ENCODE measurements around the gene ARHGAP8. TPM values are rescaled to one million over a fixed set of nuclear protein-coding genes. Genes with fewer than 3 reads are reported as not detected.

ARHGAP8 gene
- total and polyA plus RNA-seq, 8 donors, result 7.8 to 63.6 (median 11.3) TPM

DNA sequence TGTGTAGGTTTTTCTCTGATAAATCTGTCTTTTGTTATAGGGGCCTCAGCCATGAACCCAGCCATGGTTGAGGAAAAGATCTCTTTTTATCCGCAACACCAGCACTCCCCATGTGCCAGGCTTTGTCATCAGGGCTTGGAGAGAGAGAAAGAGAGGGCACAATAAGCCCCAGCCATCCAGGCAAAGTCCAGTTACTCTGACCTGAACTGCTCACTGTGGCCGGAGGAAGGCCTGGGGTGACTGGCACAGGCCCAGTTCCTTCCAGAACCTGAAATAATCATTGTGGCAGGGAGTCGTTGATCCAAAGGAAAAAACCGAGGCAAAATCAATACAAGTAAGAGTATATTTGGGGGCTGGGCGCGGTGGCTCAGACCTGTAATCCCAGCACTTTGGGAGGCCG, 3.9 kb upstream of the ARHGAP8 start:
- H3K9me3 ChIP-seq, result no peaks in the 10 kb centered on the region
- H3K27ac ChIP-seq, result no peak overlapping the region
- H3K4me1 ChIP-seq, result peaks cover 15 to 43% (median 25%) of the 10 kb centered on the region in 4 donors
- no peaks in the 10 kb centered on the region for H3K36me3 ChIP-seq
- TF ChIP-seq POLR2A (IDR thresholded peaks at IDR 0.05) (no peak), POLR2AphosphoS5 (IDR thresholded peaks at IDR 0.05) (no peak), EP300 (IDR thresholded peaks at IDR 0.05) (no peak)
- TF ChIP-seq, protein P1, sequence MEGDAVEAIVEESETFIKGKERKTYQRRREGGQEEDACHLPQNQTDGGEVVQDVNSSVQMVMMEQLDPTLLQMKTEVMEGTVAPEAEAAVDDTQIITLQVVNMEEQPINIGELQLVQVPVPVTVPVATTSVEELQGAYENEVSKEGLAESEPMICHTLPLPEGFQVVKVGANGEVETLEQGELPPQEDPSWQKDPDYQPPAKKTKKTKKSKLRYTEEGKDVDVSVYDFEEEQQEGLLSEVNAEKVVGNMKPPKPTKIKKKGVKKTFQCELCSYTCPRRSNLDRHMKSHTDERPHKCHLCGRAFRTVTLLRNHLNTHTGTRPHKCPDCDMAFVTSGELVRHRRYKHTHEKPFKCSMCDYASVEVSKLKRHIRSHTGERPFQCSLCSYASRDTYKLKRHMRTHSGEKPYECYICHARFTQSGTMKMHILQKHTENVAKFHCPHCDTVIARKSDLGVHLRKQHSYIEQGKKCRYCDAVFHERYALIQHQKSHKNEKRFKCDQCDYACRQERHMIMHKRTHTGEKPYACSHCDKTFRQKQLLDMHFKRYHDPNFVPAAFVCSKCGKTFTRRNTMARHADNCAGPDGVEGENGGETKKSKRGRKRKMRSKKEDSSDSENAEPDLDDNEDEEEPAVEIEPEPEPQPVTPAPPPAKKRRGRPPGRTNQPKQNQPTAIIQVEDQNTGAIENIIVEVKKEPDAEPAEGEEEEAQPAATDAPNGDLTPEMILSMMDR (IDR thresholded peaks at IDR 0.05), result no peak
- no peak for DNase-seq
- intact Hi-C loops (cut with DNase I; ENCODE audit: low total_unique reads), result no loop called here
- peaks cover 8 to 56% (median 29%) of the 10 kb centered on the region in 3 donors for H3K27me3 ChIP-seq
- H3K4me3 ChIP-seq, result no peak overlapping the region
- 69 to 88% (median 75%) methylated on average over 7 of the region's 7 CpGs for WGBS, 5 donors

DNA sequence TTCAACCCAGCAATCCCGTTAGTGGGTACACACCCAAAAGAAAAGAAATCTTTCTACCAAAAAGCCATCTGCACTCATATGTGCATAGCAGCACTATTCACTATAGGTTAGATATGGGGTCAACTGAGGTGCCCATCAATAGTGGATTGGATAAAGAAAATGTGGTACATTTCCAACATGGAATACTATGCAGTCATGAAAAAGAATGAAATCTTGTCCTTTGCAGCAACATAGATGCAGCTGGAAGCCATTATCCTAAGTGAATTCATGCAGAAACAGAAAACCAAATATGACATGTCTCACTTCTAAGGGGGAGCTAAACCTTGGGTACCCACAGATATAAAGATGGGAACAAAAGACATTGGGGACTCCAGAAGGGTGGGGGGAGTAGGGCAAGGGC, 1.9 kb upstream of the ARHGAP8 start:
- no peak for TF ChIP-seq POLR2A (IDR thresholded peaks at IDR 0.05)
- TF ChIP-seq EP300 (IDR thresholded peaks at IDR 0.05), result no peak
- intact Hi-C loops (cut with DNase I; ENCODE audit: low total_unique reads), result no loop called here
- 67 to 74% (median 69%) methylated on average over 1 of the region's 1 CpG for WGBS, 5 donors
- no peak for DNase-seq
- H3K27me3 ChIP-seq, result peaks cover 8 to 65% (median 41%) of the 10 kb centered on the region in 3 donors
- no peaks in the 10 kb centered on the region for H3K9me3 ChIP-seq
- no peak overlapping the region for H3K4me3 ChIP-seq
- no peak overlapping the region for H3K27ac ChIP-seq
- H3K4me1 ChIP-seq, result peaks cover 28 to 60% (median 42%) of the 10 kb centered on the region in 4 donors
- no peaks in the 10 kb centered on the region for H3K36me3 ChIP-seq

DNA sequence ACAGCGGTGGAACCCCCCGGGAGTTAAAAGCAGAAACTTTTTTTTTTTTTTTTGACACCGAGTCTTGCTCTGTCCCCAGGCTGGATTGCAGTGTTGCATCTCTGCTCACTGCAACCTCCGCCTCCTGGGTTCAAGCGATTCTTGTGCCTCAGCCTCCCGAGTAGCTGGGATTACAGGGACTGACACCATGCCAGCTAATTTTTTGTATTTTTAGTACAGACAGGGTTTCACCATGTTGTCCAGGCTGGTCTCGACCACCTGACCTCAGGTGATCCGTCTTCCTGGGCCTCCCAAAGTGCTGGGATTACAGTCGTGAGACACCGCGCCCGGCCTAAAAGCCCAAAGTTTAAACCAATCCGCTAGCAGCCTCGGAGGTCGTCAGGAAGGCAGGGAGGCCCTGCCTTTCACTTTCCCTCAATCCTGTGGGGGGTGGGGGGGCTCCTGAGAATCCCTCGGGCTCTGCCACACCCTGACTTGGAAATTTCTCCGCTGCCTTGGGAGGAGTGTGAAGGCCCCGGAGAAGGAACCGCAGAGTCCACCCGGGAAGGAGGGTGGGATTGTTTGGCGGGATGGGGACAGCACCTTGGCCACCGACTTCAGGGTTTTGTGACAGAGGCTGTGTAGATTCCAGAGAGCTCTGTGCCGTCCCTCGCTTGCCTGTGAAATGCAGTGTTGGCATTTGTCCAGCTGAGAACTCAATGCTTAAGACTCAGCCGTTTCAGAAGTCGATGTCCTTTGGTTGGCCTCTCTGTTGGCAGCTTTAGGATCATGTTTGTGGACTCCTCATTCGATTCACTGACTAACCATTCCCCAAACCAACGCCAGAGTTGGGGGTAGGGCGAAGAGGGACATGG, 1.0 kb downstream of the ARHGAP8 start:
- intact Hi-C loops (cut with DNase I; ENCODE audit: low total_unique reads), result no loop called here
- TF ChIP-seq, protein P1 (IDR thresholded peaks at IDR 0.05), result no peak
- TF ChIP-seq POLR2A (IDR thresholded peaks at IDR 0.05) (no peak), EP300 (IDR thresholded peaks at IDR 0.05) (no peak), POLR2AphosphoS5 (IDR thresholded peaks at IDR 0.05) (no peak)
- Histone ChIP-seq H3K27ac (peak overlapping the region; percentile 29 to 78 (median 77)), H3K4me3 (peak overlapping the region; percentile 46 to 56 (median 51)), H3K36me3 (no peaks in the 10 kb centered on the region), H3K27me3 (peaks cover 8 to 74% (median 41%) of the 10 kb centered on the region in 3 donors), H3K9me3 (no peaks in the 10 kb centered on the region), H3K4me1 (peaks cover 24 to 51% (median 43%) of the 10 kb centered on the region in 4 donors)
- peak in 1 of 2 donors; percentile 92 for DNase-seq
- 9 to 12% (median 9%) methylated on average over 24 to 29 of the region's 29 CpGs for WGBS, 5 donors

DNA sequence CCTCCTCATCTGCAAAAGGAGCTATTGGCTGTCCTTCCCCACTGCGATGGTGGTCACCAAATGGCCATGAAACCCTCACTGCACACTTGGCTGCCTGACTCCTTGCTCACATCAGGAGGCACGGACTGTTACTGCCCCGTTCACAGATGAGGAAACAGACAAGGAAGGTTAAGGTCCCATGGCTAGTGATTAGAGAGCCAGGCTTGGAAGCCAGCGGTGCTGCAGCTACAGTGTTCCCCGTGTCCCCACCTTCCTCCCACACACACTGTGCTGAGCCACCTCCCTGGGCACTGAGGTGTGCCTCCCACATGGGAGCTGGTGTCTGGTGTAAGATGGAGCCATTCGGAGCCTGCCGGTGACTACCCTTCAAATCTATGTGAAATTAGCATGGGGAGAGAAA, 2.6 kb downstream of the ARHGAP8 start:
- TF ChIP-seq, protein P1 (IDR thresholded peaks at IDR 0.05), result no peak
- no peak for TF ChIP-seq EP300 (IDR thresholded peaks at IDR 0.05)
- no peak for TF ChIP-seq POLR2A (IDR thresholded peaks at IDR 0.05)
- TF ChIP-seq POLR2AphosphoS5 (IDR thresholded peaks at IDR 0.05), result peak in 1 of 3 donors; percentile 12
- peaks cover 24 to 56% (median 43%) of the 10 kb centered on the region in 4 donors for H3K4me1 ChIP-seq
- DNase-seq, result peak in 1 of 2 donors; percentile 34
- H3K4me3 ChIP-seq, result peak overlapping the region in 1 of 4 donors; percentile 22
- 30 to 49% (median 41%) methylated on average over 3 to 7 of the region's 7 CpGs for WGBS, 5 donors
- peaks cover 8 to 71% (median 41%) of the 10 kb centered on the region in 3 donors for H3K27me3 ChIP-seq
- no peaks in the 10 kb centered on the region for H3K9me3 ChIP-seq
- H3K27ac ChIP-seq, result peak overlapping the region; percentile 7 to 73 (median 61)
- H3K36me3 ChIP-seq, result no peaks in the 10 kb centered on the region
- intact Hi-C loops (cut with DNase I; ENCODE audit: low total_unique reads), result no loop called here
